C1 segment of cervical spinal cord (tissue), 14 donors: ENCODE data around the gene DAGLA.

Source experiments
- DNase-seq, 14 donors: peaks; one replicate each; lab custom pipeline; 2025; lab: John Stamatoyannopoulos, UW

Gene DAGLA

GRCh38 chr11:61778357-61778886, 98.2 kb downstream of the DAGLA start:
- no peak for DNase-seq

GRCh38 chr11:61778920-61779650, 98.9 kb downstream of the DAGLA start:
- DNase-seq: no peak

GRCh38 chr11:61779666-61780525, 99.7 kb downstream of the DAGLA start:
- no peak for DNase-seq

GRCh38 chr11:61780581-61781162, 100.5 kb downstream of the DAGLA start:
- DNase-seq: no peak

GRCh38 chr11:61781585-61781984, 101.4 kb downstream of the DAGLA start:
- DNase-seq: no peak

- no peak for DNase-seq
Observed at GRCh38 chr11:61782299-61782698, 102.1 kb downstream of the DAGLA start.

- DNase-seq: no peak
Observed at GRCh38 chr11:61782841-61783240, 102.7 kb downstream of the DAGLA start.

- DNase-seq: no peak
Observed at GRCh38 chr11:61783717-61784505, 103.7 kb downstream of the DAGLA start.

- no peak for DNase-seq
Observed at GRCh38 chr11:61784506-61784805, 104.3 kb downstream of the DAGLA start.

- no peak for DNase-seq
Observed at GRCh38 chr11:61785837-61786402, 105.7 kb downstream of the DAGLA start.

- peak in 11 of 14 donors; percentile 7 to 60 (median 44) for DNase-seq
Observed at GRCh38 chr11:61787928-61788491, 107.8 kb downstream of the DAGLA start.

- peak in 12 of 14 donors; percentile 66 to 95 (median 85) for DNase-seq
Observed at GRCh38 chr11:61791737-61792309, 111.6 kb downstream of the DAGLA start.

- peak; percentile 84 to 100 (median 97) for DNase-seq
Observed at GRCh38 chr11:61792310-61793082, 112.3 kb downstream of the DAGLA start, which contains the start of the genes FEN1 and TMEM258. TSS of gene FEN1 (plus strand) at chr11:61792911. CDS start at chr11:61795362, 2,451 bp downstream. TSS of gene TMEM258 (minus strand) at chr11:61792599. CDS start at chr11:61792558, 41 bp downstream.

GRCh38 chr11:61793083-61793828, 113.1 kb downstream of the DAGLA start:
- peak in 1 of 14 donors; percentile 22 for DNase-seq

- DNase-seq: no peak
Observed at GRCh38 chr11:61793829-61794204, 113.6 kb downstream of the DAGLA start.

GRCh38 chr11:61794579-61794978, 114.4 kb downstream of the DAGLA start:
- DNase-seq: no peak

- no peak for DNase-seq
Observed at GRCh38 chr11:61795459-61795858, 115.3 kb downstream of the DAGLA start.

GRCh38 chr11:61795876-61796526, 115.8 kb downstream of the DAGLA start:
- DNase-seq: no peak
